DND-41 (cell line): ENCODE data around the gene PRICKLE2.

ENCODE experiments used
- EZH2 ChIP-seq: IDR thresholded peaks from 3 replicates; pipeline ENCODE4 v1.6.1; 2012; ENCODE audit warnings: borderline replicate concordance, low read depth, mild to moderate bottlenecking, moderate library complexity, low read length, inconsistent platforms; ENCODE audit not compliant: severe bottlenecking
- TF ChIP-seq, protein P1 (sequence below): IDR thresholded peaks from 2 replicates; pipeline ENCODE4 v1.5.1; 2012; ENCODE audit warnings: borderline replicate concordance, low read length, moderate library complexity, mild to moderate bottlenecking; ENCODE audit not compliant: poor library complexity, severe bottlenecking; ENCODE audit errors: extremely low read depth

DNA sequence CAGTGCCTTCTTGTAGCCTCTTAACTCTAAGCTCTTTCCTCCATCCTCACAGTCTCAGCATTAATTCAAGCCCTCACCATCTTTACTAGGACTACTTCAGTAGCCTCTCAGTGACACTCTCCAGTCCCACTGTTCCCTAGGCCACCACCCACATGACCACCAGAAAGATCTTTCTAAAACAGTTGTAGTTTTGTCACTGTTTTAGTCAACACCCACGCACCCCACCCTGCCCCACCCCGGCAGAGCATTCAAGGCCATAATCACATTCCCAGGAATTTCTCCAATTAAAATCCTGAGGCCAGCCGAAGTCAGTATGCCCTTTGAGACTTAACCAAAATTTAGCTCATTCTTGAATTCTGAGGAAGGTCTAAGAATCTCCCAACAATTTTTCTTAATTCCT is 170.8 kb downstream of the PRICKLE2 start:
- TF ChIP-seq EZH2 = no peak
- TF ChIP-seq, protein P1, sequence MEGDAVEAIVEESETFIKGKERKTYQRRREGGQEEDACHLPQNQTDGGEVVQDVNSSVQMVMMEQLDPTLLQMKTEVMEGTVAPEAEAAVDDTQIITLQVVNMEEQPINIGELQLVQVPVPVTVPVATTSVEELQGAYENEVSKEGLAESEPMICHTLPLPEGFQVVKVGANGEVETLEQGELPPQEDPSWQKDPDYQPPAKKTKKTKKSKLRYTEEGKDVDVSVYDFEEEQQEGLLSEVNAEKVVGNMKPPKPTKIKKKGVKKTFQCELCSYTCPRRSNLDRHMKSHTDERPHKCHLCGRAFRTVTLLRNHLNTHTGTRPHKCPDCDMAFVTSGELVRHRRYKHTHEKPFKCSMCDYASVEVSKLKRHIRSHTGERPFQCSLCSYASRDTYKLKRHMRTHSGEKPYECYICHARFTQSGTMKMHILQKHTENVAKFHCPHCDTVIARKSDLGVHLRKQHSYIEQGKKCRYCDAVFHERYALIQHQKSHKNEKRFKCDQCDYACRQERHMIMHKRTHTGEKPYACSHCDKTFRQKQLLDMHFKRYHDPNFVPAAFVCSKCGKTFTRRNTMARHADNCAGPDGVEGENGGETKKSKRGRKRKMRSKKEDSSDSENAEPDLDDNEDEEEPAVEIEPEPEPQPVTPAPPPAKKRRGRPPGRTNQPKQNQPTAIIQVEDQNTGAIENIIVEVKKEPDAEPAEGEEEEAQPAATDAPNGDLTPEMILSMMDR = no peak
